Breast epithelium (tissue), 4 donors: ENCODE results near the gene VWA5B2. TPM values are rescaled to one million over a fixed set of nuclear protein-coding genes. Genes with fewer than 3 reads are reported as not detected.

Experiments used
- DNase-seq, 2 donors: peaks; one replicate each; pipeline ENCODE4 v3.0.0-alpha.2; 2019; ENCODE audit warnings: low spot score in 2 of 2
- H3K27ac ChIP-seq, 2 donors: fragments of 200-600 bp; sonication (generic) in 1 of 2; one replicate each; pipeline ENCODE4 v1.5.1; 2016 to 2019; ENCODE audit warnings: mild to moderate bottlenecking in 1 of 2
- H3K27me3 ChIP-seq, 2 donors: fragments of 200-600 bp; sonication (generic) in 1 of 2; one replicate each; pipeline versions ENCODE4 v1.5.1 to v1.6.0; 2017 to 2019; ENCODE audit warnings: control low read depth in 1 of 2, mild to moderate bottlenecking in 1 of 2
- H3K36me3 ChIP-seq: fragments of 200-600 bp; one replicate; pipeline ENCODE4 v1.5.1; 2019
- H3K4me1 ChIP-seq, 2 donors: fragments of 200-600 bp; sonication (generic); one replicate each; pipeline ENCODE4 v1.5.1; 2016 to 2019; ENCODE audit warnings: control low read depth in 1 of 2
- H3K4me3 ChIP-seq, 3 donors: fragments of 200-600 bp; sonication (generic); 1 replicate in 2 of 3; 2 replicates in 1 of 3; pipeline ENCODE4 v1.5.1; 2016 to 2019; ENCODE audit warnings: mild to moderate bottlenecking in 3 of 3, moderate library complexity in 2 of 3
- H3K9me3 ChIP-seq, 2 donors: fragments of 200-600 bp; sonication (generic) in 1 of 2; one replicate each; pipeline ENCODE4 v1.5.1; 2016 to 2019; ENCODE audit warnings: control low read depth in 1 of 2
- CTCF ChIP-seq, 3 donors: fragments of 450-650 bp; IDR thresholded peaks; one replicate each; pipeline ENCODE4 v1.5.1; 2016 to 2017; ENCODE audit warnings: antibody characterized with exemption in 3 of 3, mild to moderate bottlenecking in 3 of 3, moderate library complexity in 3 of 3
- POLR2A ChIP-seq: fragments of 450-650 bp; IDR thresholded peaks from one replicate; pipeline ENCODE4 v1.6.1; 2016; ENCODE audit warnings: antibody characterized with exemption, mild to moderate bottlenecking, moderate library complexity
- POLR2AphosphoS5 ChIP-seq, 3 donors: sonication (generic); formaldehyde crosslinking; IDR thresholded peaks; one replicate each; pipeline ENCODE4 v1.6.1; 2017; ENCODE audit warnings: antibody characterized with exemption in 3 of 3
- intact Hi-C: fragments of 100-400 bp; cut with DNase I; formaldehyde crosslinking; loops from one replicate; pipeline ENCODE4 v1.15.1; 2023; ENCODE audit warnings: low total_unique reads
- total RNA-seq, 3 donors: library from RNA; depleted of rRNA; stranded (reverse); fragments of >200 nt; gene quantifications; one replicate each; pipeline ENCODE4 v1.1.0, GENCODE V29; 2016

Gene VWA5B2
- total RNA-seq, 3 donors from 2014 or later: 0.16 to 0.88 (median 0.33) TPM

GRCh38 chr3:184185461-184186183, 43.8 kb upstream of the VWA5B2 start:
- intact Hi-C loops: loop anchor here (10.0 kb wide), 1 partner anchor 59 kb away; the partner anchor contains the start of genes ALG3 and EEF1AKMT4
- Histone ChIP-seq H3K27ac (peak overlapping the region; percentile 88 to 91), H3K4me3 (peak overlapping the region; percentile 93 to 96 (median 94)), H3K4me1 (peaks cover 0 to 18% of the 10 kb centered on the region in 2 donors), H3K36me3 (peaks cover 13% of the 10 kb centered on the region), H3K27me3 (no peaks in the 10 kb centered on the region), H3K9me3 (no peaks in the 10 kb centered on the region)
- no peak for TF ChIP-seq CTCF (IDR thresholded peaks at IDR 0.05)
- TF ChIP-seq POLR2AphosphoS5 (IDR thresholded peaks at IDR 0.05): peak in 1 of 3 donors; percentile 31
- TF ChIP-seq POLR2A: no peak
- DNase-seq: peak; percentile 99

- TF ChIP-seq CTCF (IDR thresholded peaks at IDR 0.05): no peak
- peak; percentile 71 for TF ChIP-seq POLR2A
- peak; percentile 52 to 82 (median 73) for TF ChIP-seq POLR2AphosphoS5 (IDR thresholded peaks at IDR 0.05)
- Histone ChIP-seq H3K4me1 (peaks cover 0 to 18% of the 10 kb centered on the region in 2 donors), H3K27me3 (no peaks in the 10 kb centered on the region), H3K4me3 (peak within 1 kb of the TSS; percentile 93 to 96 (median 94)), H3K27ac (peak within 1 kb of the TSS; percentile 88 to 91), H3K36me3 (peaks cover 8% of the 10 kb centered on the region), H3K9me3 (no peaks in the 10 kb centered on the region)
- intact Hi-C loops: loop anchor here (10.0 kb wide), 1 partner anchor 58 kb away; the partner anchor contains the start of genes ALG3 and EEF1AKMT4
- no peak for DNase-seq
Observed at GRCh38 chr3:184186184-184186901, 43.0 kb upstream of the VWA5B2 start, which contains the start of gene ABCF3. TSS of gene ABCF3 (plus strand) at chr3:184186199. CDS start at chr3:184186208, 9 bp downstream.

GRCh38 chr3:184186902-184187207, 42.5 kb upstream of the VWA5B2 start:
- no peak for TF ChIP-seq POLR2A
- TF ChIP-seq CTCF (IDR thresholded peaks at IDR 0.05): no peak
- no peak for TF ChIP-seq POLR2AphosphoS5 (IDR thresholded peaks at IDR 0.05)
- peak overlapping the region; percentile 88 to 91 for H3K27ac ChIP-seq
- H3K4me3 ChIP-seq: peak overlapping the region; percentile 93 to 96 (median 94)
- H3K4me1 ChIP-seq: peaks cover 0 to 18% of the 10 kb centered on the region in 2 donors
- no peaks in the 10 kb centered on the region for H3K27me3 ChIP-seq
- intact Hi-C loops: loop anchor here (10.0 kb wide), 1 partner anchor 58 kb away; the partner anchor contains the start of genes ALG3 and EEF1AKMT4
- no peak for DNase-seq
- peaks cover 7% of the 10 kb centered on the region for H3K36me3 ChIP-seq
- H3K9me3 ChIP-seq: no peaks in the 10 kb centered on the region

- Histone ChIP-seq H3K4me3 (no peak overlapping the region), H3K36me3 (no peaks in the 10 kb centered on the region), H3K4me1 (peaks cover 0 to 18% of the 10 kb centered on the region in 2 donors), H3K27ac (no peak overlapping the region), H3K9me3 (no peaks in the 10 kb centered on the region), H3K27me3 (no peaks in the 10 kb centered on the region)
- no peak for TF ChIP-seq POLR2AphosphoS5 (IDR thresholded peaks at IDR 0.05)
- TF ChIP-seq POLR2A: no peak
- TF ChIP-seq CTCF (IDR thresholded peaks at IDR 0.05): no peak
- no peak for DNase-seq
- intact Hi-C loops: loop anchor here (10.0 kb wide), 1 partner anchor 57 kb away; the partner anchor contains the start of genes ALG3 and EEF1AKMT4
Observed at GRCh38 chr3:184188080-184188479, 41.3 kb upstream of the VWA5B2 start.
